Left hindlimb (tissue), 1 donor: Measurements from ENCODE around the gene PTPRM.

Experiments used
- DNase-seq: peaks from one replicate; pipeline ENCODE4 v3.0.0-alpha.2; 2018

Gene PTPRM

GRCh38 chr18:8376113-8376512 lies 809.0 kb downstream of the PTPRM start:
- no peak for DNase-seq

- DNase-seq = no peak
Observed at GRCh38 chr18:8379187-8379941, 812.2 kb downstream of the PTPRM start.

- DNase-seq = no peak
Observed at GRCh38 chr18:8380006-8380405, 812.9 kb downstream of the PTPRM start.

GRCh38 chr18:8380926-8381325 lies 813.8 kb downstream of the PTPRM start:
- DNase-seq = no peak

GRCh38 chr18:8381821-8382459 lies 814.8 kb downstream of the PTPRM start:
- DNase-seq = no peak

- no peak for DNase-seq
Observed at GRCh38 chr18:8385400-8385799, 818.3 kb downstream of the PTPRM start.

GRCh38 chr18:8386669-8387380 lies 819.7 kb downstream of the PTPRM start:
- no peak for DNase-seq

GRCh38 chr18:8389391-8390340 lies 822.5 kb downstream of the PTPRM start:
- peak; percentile 76 for DNase-seq

GRCh38 chr18:8391068-8391467 lies 824.0 kb downstream of the PTPRM start:
- DNase-seq = no peak

GRCh38 chr18:8396254-8396653 lies 829.1 kb downstream of the PTPRM start:
- DNase-seq = no peak

GRCh38 chr18:8397034-8397433 lies 829.9 kb downstream of the PTPRM start:
- DNase-seq = no peak

GRCh38 chr18:8399138-8399537 lies 832.0 kb downstream of the PTPRM start:
- no peak for DNase-seq

- DNase-seq = no peak
Observed at GRCh38 chr18:8400193-8400752, 833.2 kb downstream of the PTPRM start.

GRCh38 chr18:8400825-8401224 lies 833.7 kb downstream of the PTPRM start:
- no peak for DNase-seq

GRCh38 chr18:8401606-8402005 lies 834.5 kb downstream of the PTPRM start:
- no peak for DNase-seq

- DNase-seq = no peak
Observed at GRCh38 chr18:8402237-8402636, 835.1 kb downstream of the PTPRM start.

- DNase-seq = no peak
Observed at GRCh38 chr18:8403713-8404112, 836.6 kb downstream of the PTPRM start.

GRCh38 chr18:8406186-8406867 lies 839.2 kb downstream of the PTPRM start:
- DNase-seq = no peak

GRCh38 chr18:8406868-8407250 lies 839.7 kb downstream of the PTPRM start:
- no peak for DNase-seq

GRCh38 chr18:8409151-8409550 lies 842.0 kb downstream of the PTPRM start:
- no peak for DNase-seq

GRCh38 chr18:8411492-8411891 lies 844.4 kb downstream of the PTPRM start:
- no peak for DNase-seq

GRCh38 chr18:8412117-8412516 lies 845.0 kb downstream of the PTPRM start:
- DNase-seq = no peak
